Measurements from ENCODE around the gene SCAP.
"Not testable (repeated sequence)": the region's sequence is repeated elsewhere in the genome, so short reads cannot be mapped to it uniquely, and the experiment has no call there.

Gene SCAP

GRCh38 chr3:47481763-47482162, 6.0 kb upstream of the SCAP start:
- not testable (repeated sequence) for DNase-seq

- not testable (repeated sequence) for DNase-seq
Observed at GRCh38 chr3:47480267-47480666, 4.5 kb upstream of the SCAP start.

- DNase-seq, result no peak
Observed at GRCh38 chr3:47479826-47480160, 4.1 kb upstream of the SCAP start.

- DNase-seq, result no peak
Observed at GRCh38 chr3:47478022-47478421, 2.3 kb upstream of the SCAP start.

- no peak for DNase-seq
Observed at GRCh38 chr3:47476644-47477199, 981 bp upstream of the SCAP start.

- DNase-seq, result no peak
Observed at GRCh38 chr3:47476330-47476626, 537 bp upstream of the SCAP start.

- DNase-seq, result peak in 4 of 56 donors; percentile 31 to 53 (median 41)
Observed at GRCh38 chr3:47475029-47475569, 642 bp downstream of the SCAP start.

- DNase-seq, result no peak
Observed at GRCh38 chr3:47473391-47473790, 2.4 kb downstream of the SCAP start.

- no peak for DNase-seq
Observed at GRCh38 chr3:47469616-47470015, 6.1 kb downstream of the SCAP start.

GRCh38 chr3:47468315-47468714, 7.4 kb downstream of the SCAP start:
- DNase-seq, result not testable (repeated sequence)

GRCh38 chr3:47464588-47464987, 11.2 kb downstream of the SCAP start:
- DNase-seq, result no peak

- DNase-seq, result not testable (repeated sequence)
Observed at GRCh38 chr3:47459534-47460085, 16.1 kb downstream of the SCAP start.

- DNase-seq, result no peak
Observed at GRCh38 chr3:47456984-47457383, 18.8 kb downstream of the SCAP start.

- no peak for DNase-seq
Observed at GRCh38 chr3:47455806-47456452, 19.8 kb downstream of the SCAP start.

GRCh38 chr3:47452453-47453215, 23.1 kb downstream of the SCAP start:
- no peak for DNase-seq

- DNase-seq, result no peak
Observed at GRCh38 chr3:47444103-47444502, 31.6 kb downstream of the SCAP start.

- DNase-seq, result no peak
Observed at GRCh38 chr3:47443611-47443995, 32.1 kb downstream of the SCAP start.

GRCh38 chr3:47441796-47442551, 33.8 kb downstream of the SCAP start:
- DNase-seq, result no peak

- peak in 23 of 56 donors; percentile 14 to 75 (median 40) for DNase-seq
Observed at GRCh38 chr3:47440131-47440530, 35.6 kb downstream of the SCAP start.

GRCh38 chr3:47436180-47436579, 39.6 kb downstream of the SCAP start:
- DNase-seq, result no peak

GRCh38 chr3:47434849-47435248, 40.9 kb downstream of the SCAP start:
- no peak for DNase-seq

- no peak for DNase-seq
Observed at GRCh38 chr3:47433796-47434195, 41.9 kb downstream of the SCAP start.
